ENCODE data around the gene SLC25A18.
"Not testable (repeated sequence)": the region's sequence is repeated elsewhere in the genome, so short reads cannot be mapped to it uniquely, and the experiment has no call there.

Gene SLC25A18

DNA sequence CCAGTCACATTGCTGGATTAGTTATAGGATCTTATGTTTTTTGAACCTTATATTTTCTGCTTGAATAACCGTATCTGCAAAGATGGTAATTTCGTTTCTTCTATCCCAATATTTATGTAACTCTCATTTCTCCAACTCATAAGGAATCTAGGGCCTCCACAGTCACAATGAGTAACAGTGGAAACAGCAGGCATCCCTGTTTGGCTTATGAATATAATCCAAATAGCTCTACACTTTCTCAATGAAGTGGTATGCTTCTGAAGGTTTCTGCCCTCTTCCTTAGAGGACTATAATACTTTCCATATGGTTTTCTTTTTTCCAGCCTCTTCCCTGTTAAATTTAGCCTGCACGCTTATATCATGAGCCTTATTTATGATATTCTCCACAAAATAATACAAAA lies 48.8 kb downstream of the SLC25A18 start:
- DNase-seq, result no peak

GRCh38 chr22:17613280-17613679 lies 50.0 kb downstream of the SLC25A18 start:
- DNase-seq, result no peak

- DNase-seq, result peak; percentile 18
Observed at GRCh38 chr22:17627961-17628405, 64.7 kb downstream of the SLC25A18 start.

GRCh38 chr22:17628406-17629172 lies 65.3 kb downstream of the SLC25A18 start, which contains the start of gene ATP6V1E1:
TSS of gene ATP6V1E1 (minus strand) at chr22:17628749. CDS start at chr22:17628635, 114 bp downstream.
- DNase-seq, result peak; percentile 98 to 99

GRCh38 chr22:17629173-17629489 lies 65.8 kb downstream of the SLC25A18 start:
- no peak for DNase-seq

GRCh38 chr22:17629641-17630040 lies 66.3 kb downstream of the SLC25A18 start:
- DNase-seq, result peak; percentile 61 to 84

GRCh38 chr22:17631076-17631565 lies 67.8 kb downstream of the SLC25A18 start:
- no peak for DNase-seq

DNA sequence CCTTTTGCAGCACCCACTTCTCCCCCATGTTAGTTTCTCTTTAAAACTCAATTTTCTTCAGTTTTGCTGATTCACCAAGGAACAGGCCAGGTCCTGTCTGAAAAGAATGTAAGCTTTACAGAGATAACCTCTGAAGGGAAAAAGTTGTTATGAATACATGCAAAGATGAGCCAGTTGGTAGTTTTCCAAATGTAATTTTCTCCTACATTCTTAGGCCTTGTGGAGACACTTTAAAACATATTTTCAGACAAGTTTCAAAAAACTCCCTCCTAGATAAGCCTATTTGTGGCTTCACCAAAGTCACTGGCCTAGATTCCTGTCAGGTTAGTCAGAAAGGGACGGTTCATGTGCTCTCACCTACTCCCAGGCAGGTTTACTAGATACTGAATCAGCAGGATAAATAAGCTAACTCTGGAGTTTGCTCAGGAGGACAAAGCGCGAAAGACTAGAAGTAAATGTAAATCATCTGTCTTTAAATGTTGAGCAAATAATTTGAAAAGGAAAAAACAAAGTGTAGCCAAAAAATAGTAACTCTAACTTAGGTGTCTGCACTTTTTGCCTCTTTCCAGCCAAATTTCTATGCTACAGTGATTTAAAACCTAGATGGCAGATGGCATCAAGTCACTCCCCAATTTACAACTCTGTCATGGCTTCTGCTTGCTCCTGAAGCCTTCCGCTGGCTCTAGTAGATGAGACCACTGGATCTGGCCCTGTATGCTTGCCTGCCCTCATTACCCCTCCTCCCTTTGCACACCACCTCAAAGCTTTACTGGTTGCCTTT lies 70.1 kb downstream of the SLC25A18 start:
- no peak for DNase-seq

DNA sequence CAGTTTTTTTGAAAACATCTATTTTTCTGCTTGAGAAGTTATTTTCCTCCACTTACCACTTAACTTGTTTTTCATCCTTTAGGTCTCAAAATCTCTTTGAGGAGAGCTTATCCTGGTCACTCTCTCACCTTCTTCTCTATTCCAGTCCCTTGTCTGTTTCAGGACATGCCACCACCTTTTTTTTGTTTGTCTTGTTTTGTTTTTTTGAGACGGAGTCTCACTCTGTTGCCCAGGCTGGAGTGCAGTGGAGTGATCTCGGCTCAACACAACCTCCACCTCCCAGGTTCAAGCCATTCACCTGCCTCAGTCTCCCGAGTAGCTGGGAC lies 70.7 kb downstream of the SLC25A18 start:
- no peak for DNase-seq

- peak in 1 of 2 donors; percentile 82 for DNase-seq
Observed at GRCh38 chr22:17634696-17635095, 71.4 kb downstream of the SLC25A18 start.

DNA sequence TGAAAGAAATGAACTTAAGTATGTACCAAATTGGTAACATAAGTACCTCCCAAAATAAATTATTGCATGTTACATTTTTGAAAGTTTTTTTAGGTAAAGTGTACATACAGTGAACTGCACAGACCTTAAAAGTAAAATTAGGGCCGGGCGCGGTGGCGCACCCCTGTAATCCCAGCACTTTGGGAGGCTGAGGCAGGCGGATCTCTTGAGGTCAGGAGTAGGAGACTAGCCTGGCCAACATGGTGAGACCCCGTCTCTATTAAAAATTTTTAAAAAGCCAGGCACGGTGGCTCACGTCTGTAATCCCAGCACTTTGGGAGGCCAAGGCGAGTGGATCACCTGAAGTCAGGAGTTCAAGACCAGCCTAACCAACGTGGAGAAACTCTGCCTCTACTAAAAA lies 73.6 kb downstream of the SLC25A18 start:
- not testable (repeated sequence) for DNase-seq

DNA sequence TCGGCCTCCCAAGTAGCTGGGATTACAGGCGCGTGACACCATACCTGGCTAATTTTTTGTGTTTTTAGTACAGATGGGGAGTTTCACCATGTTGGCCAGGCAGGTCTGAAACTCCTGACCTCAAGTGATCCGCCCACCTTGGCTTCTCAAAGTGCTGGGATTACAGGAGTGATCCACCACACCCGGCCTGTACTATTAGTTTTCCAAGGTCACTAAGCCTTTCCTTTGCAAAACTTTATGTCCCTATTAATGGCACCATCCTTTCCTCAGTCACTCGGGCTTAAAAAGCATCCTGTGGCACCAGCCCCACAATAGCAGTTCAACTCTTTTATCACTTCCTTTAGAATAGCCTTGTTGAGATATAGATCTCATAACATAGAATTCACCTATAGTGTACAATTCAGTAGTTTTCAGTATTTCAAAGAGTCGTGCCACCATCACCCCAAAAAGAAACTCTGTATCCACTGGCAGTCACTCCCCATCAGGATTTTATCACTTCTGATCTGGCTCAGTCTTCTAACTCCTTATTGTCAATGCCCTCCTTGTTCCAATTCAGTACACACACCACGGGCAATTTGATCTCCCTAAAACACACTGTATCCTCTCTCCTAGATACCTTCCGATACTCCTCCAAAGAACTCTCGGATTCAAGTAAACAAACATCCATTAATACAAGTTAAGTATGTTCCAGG lies 74.3 kb downstream of the SLC25A18 start:
- no peak for DNase-seq

DNA sequence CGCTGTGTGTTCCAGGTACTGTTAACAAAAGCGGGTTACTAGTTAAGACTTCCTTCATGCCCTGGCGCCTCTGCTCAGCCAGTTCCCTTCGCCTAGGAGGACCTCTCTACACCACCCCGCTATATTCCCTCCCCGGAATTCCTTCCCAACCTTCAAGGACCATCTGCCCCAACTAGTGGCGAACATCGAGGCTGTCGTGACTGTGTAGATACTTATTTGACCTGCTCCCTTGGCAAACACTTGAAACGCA lies 74.8 kb downstream of the SLC25A18 start:
- DNase-seq, result no peak

- peak; percentile 82 to 89 for DNase-seq
Observed at GRCh38 chr22:17638432-17639246, 75.3 kb downstream of the SLC25A18 start, which contains the start of gene BCL2L13. TSS of gene BCL2L13 (plus strand) at chr22:17638757. CDS start at chr22:17655712, 16,955 bp downstream.

DNA sequence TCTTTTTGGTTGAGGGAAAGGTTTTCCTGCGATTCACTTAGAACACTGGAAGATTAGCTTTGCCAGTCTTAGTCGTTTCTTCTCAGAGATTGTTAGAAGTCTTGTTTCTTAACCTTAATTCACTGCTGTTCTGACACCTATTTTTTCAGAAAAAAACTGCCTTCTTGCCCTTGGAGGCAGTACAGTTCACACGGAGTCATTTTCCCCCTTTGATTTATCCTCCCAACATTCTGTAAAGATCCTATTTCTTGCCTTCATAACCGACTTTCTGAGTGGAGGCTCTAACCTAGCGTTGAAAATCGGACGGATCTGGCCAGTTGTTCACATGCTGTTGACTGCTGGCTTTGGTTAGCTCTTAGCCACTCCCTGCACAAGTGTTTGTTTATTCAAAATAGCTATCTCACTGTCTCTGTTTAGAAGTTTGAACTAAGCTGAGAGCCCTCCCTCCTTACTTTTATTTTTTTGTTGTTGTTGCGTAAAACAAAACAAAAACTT lies 76.0 kb downstream of the SLC25A18 start:
- DNase-seq, result peak; percentile 30 to 35
